NCI-H2171 treated with DMSO at 0.1 percent for 48 hours (cell line): ENCODE results near the gene CRIP2.

Source experiments
- DNase-seq: peaks from one replicate; lab custom pipeline; 2025; lab: John Stamatoyannopoulos, UW

CRIP2 gene

GRCh38 chr14:105528586-105529318 lies 54.1 kb downstream of the CRIP2 start:
- no peak for DNase-seq

GRCh38 chr14:105529319-105529568 lies 54.6 kb downstream of the CRIP2 start:
- no peak for DNase-seq
